GM19397 (cell line): ENCODE measurements around the gene PIK3R6.
"Not testable (repeated sequence)": the region's sequence is repeated elsewhere in the genome, so short reads cannot be mapped to it uniquely, and the experiment has no call there.

Experiments
- ATAC-seq: cut with Tn5 transposase; IDR thresholded peaks from one replicate; pipeline ENCODE4 v1.9.1; 2021; ENCODE audit warnings: mild to moderate bottlenecking, moderate library complexity; ENCODE audit not compliant: unreplicated experiment

The PIK3R6 gene

DNA sequence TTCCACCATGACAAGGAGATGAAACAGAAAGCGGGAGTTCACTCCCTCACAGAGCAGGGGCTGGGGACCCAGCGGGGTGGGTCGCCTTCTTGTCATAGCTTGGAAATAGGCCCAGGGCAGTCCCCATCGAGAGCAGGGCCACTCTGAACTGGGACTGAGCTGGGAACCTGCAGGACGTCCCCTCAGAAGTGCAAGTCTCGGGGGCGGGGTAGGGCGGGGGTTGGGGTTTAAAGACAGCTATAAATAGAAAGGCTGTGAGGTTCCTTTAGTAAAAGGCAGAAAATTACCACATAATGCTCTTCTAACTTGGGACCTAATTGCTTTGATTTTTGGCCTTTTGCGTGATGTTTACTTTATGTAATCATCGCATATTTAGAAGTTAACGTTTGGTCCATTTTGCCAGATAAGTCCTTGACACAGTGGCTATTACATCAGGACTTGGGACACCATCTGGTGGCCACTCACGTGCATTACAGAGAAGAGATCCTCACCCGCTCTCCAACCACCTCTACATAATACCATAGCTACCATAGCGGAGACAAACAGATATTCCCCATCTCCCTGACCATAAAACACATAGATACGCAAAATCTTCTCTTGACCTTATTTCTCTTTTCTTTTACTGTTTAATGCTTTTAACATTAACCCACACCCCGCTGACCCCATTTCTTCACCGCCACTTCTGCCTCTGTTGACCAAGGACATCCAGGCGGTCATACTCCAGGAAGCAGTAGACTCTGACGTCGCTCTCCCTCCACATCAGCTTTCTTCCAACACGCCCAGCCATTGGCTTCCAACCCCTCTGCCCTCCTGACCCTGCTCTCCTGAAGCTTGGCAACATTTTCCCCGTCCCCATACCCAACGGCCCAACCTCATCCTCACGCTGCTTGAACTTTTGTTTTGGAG lies 27.5 kb upstream of the PIK3R6 start:
- no peak for ATAC-seq

DNA sequence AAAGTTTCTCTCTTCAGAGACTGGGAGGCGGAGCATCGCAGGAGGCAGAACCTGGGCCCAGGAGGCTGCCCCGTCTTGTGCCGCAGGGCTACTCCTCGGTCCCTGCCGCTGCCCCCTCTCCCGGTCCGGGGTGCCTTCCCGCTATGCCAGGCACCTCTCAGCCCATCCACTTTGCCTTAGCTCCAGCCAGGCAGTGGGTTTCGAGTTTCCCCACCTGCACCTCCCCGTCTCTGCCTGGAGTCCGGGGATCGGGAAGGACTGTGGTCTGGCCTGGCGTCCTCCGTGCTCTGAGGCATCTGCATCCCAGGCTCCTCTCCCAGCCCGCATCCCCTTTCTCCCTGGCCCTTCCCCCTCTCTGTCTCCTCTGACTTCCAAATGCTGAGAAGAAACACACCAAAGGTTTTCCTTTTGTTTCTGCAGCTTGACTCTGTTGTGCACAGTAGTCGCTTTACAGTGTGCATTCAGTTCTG lies 26.8 kb upstream of the PIK3R6 start:
- no peak for ATAC-seq

DNA sequence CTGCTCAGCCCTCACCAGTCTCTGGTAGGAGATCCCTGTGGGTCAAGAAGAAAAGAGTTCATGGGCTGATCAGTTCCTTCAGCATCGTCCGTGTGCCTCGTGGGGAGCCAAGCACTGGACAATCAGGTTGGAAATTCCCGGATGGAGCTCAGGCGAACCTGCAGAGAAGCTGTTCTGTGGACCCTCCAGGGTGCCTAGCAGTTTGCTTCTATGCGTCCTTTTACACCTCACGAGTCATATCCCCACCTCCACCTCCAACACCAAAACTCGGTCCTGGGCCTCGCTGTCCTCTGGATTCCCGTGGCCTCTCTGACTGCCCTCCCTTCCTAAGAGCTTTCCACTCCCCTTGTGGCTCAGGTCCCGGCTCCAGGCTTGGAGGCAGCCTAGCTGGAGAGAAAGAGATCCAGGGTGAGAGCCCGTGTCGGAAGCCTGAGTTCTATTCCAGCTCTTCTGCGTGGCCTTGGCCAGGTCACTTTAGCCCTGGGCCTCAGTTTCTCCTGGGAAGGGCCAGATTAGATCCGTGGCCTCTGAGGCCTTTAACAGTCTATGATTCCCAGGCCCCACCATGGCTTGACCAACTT lies 26.2 kb upstream of the PIK3R6 start:
- ATAC-seq, result no peak

GRCh38 chr17:8893059-8893458 lies 25.6 kb upstream of the PIK3R6 start:
- no peak for ATAC-seq

DNA sequence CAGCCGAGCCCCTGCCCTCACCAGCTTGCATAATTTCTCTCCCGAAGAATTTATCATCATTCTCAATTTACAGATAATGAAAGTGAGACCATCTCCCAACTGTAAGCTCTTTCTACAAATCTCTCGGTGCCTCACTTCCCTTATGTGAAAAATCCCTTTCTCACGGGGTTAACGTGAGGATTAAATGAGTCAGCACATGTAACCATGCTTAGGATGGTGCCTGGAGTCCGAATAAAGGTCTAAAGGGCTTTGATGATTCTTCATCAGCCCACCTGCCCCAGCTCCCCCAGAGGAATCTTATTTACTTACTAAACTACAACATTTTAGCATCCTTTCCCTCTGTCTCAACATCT lies 24.8 kb upstream of the PIK3R6 start:
- no peak for ATAC-seq

GRCh38 chr17:8890671-8891070 lies 23.2 kb upstream of the PIK3R6 start:
- ATAC-seq, result no peak

DNA sequence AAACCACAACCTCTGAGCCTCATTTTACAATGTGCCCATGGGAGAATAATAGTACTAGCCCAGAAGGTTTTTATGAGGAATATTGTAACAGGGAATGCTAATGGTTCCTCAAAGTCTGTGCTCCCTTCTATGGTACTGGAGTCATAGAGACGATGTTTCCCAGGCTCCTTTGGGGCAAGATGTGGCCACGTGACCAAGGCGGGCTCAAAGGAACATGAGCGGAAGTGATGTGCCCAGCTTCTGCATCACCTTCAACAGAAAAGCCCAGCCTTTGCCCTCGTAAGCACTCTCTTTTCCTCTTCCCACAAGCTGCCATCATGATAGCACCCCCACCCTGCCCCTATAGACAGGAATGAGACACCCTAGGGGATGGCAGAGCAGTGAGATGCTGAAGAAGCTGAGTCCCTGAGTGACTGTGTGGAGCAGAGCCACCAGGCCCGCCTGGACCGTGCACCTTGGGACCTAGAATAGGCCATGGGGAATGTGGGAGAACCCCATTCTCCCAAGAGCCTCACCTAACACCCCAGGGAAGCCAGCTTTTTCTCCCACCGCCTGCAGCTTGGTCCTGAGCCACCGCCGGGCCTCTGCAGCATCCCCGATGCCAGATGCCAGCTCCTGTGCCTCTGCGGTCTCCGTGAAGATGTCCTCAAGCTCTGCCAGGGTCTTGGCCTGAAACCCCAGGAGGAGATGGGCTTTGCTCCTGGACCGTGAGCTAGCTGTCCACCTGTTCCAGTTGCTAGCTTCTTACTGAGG lies 22.2 kb upstream of the PIK3R6 start:
- no peak for ATAC-seq

- no peak for ATAC-seq
Observed at GRCh38 chr17:8888704-8889302, 21.3 kb upstream of the PIK3R6 start.

DNA sequence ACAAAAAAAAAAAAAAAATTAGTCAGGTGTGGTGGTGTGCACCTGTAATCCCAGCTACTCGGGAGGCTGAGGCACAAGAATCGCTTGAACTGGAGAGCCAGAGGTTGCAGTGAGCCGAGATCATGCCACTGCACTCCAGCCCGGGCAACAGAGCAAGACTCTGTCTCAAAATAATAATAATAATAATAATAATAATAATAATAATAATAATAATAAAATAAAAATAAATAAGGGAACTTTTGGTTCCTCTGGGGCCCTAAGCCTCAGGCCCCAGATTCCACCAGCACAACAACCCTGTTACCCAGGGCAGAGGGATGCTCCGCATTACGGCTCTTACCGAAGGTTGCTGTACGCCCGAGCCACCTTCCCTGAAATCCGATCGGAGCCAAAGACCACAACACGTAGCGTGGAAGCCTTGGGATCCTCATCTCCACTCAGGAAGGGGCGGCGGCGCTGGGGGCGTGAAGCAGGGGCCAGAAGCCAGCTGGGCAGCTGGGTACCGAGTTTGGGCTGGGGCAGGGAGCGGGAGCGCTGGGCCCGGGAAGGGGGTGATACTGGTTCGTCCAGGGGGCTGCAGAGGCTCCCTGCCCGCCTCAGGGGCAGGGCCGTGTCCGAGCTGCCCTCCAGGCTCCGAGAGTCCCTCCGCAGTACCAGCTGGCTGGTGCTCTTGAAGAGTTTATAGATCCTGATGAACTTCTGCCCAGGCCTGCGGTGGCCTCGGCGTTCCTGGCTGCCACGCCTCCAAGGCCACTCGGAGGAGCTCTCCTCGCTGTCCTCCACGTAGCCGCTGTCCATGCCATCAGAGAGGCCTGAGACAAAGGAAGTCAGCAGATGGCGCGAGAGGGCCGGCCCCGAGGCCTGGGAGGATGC lies 20.6 kb upstream of the PIK3R6 start:
- no peak for ATAC-seq

- no peak for ATAC-seq
Observed at GRCh38 chr17:8887301-8887700, 19.8 kb upstream of the PIK3R6 start.

DNA sequence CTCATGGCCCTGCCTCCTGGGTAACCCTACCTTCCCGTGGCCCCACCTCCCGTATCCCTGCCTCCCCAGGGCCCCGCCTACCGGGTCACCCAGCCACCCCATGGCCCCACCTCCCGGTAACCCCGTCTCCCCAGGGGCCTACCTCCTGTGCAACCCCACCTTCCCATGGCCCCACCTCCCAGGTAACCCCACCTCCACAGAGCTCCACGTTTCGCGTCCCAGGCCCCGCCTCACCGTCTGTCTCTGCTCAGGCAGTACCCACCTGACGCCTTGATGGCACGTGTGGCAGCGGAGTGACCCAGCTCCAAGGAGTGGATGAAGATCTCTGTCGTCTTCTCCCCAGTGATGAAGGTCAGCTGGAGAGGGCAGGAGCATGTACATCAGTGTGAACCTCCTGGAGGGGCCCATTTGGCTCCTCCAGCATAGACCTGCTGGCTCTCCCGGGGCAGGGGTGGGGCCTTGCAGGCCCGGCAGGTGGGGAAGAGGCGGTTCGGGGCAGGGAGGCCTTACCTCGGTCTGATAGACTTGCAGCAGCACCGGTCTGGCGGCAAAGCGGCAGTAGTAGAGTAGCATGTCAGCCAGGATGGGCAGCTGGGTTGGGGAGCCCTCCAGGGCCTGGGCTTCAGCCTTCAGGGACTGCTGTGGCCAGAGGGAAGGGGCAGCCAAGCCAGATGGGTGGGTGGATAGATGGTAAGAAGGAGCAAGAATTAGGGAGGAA lies 18.7 kb upstream of the PIK3R6 start:
- ATAC-seq, result no peak

DNA sequence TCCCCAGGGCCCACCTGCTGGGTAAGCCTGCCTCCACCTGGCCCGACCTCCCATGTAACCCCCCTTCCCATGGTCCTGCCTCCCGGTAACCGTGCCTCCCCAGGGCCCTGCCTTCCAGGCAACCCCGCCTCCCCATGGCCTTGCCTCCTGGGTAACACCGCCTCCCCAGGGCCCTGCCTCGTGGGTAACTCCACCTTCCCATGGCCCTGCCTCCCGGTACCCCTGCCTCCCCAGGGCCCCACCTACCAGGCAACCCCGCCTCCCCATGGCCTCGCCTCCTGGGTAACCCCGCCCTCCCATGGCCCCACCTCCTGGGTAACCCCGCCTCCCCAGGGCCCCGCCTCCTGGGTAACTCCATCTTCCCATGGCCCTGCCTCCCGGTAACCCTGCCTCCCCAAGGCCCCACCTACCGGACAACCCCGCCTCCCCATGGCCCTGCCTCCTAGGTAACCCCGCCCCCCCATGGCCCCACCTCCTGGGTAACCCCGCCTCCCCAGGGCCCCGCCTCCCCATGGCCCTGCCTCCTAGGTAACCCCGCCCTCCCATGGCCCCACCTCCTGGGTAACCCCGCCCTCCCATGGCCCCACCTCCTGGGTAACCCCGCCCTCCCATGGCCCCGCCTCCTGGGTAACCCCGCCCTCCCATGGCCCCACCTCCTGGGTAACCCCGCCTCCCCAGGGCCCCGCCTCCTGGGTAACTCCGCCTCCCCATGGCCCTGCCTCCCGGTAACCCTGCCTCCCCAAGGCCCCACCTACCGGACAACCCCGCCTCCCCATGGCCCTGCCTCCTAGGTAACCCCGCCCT lies 17.9 kb upstream of the PIK3R6 start:
- not testable (repeated sequence) for ATAC-seq

- no peak for ATAC-seq
Observed at GRCh38 chr17:8884336-8884990, 17.0 kb upstream of the PIK3R6 start.

DNA sequence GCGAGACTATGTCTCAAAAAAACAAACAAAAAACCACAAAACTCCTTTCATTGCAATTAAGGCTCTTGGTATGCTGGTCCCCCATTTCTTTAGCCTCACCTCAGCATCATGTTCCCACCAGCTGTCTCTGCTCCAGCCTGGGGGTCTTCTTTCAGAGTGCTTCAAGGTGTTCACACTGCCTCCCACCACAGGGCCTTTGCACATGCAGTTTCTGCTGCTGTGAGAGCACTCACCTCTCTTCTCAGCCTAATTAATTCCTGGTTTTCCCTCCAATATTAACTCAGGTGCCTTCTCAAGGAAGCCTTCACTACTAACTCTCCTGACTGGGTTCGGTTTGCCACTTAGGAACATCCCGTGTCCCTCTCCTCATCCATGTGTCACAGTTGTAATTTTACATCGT lies 15.9 kb upstream of the PIK3R6 start:
- no peak for ATAC-seq

DNA sequence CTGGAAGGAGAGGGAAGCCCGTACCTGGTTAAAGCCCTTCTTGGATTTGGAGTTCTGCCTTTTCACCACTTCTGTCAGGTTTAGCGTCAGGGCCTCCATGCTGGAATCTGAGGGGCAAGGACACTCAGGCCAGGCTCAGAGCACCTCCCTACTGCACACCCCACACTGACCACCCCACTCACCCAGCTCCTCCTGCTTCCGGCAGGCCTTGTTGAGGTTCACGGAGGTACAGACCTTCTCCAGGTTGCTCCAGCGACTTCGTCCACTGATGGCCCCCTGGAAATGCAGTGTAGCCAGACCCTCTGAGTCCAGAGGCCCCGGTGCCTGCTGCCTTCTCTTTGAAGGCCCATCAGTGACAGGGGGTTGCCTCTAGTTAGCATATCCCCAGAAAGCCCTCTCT lies 14.1 kb upstream of the PIK3R6 start:
- no peak for ATAC-seq

GRCh38 chr17:8880466-8880865 lies 13.0 kb upstream of the PIK3R6 start:
- no peak for ATAC-seq

DNA sequence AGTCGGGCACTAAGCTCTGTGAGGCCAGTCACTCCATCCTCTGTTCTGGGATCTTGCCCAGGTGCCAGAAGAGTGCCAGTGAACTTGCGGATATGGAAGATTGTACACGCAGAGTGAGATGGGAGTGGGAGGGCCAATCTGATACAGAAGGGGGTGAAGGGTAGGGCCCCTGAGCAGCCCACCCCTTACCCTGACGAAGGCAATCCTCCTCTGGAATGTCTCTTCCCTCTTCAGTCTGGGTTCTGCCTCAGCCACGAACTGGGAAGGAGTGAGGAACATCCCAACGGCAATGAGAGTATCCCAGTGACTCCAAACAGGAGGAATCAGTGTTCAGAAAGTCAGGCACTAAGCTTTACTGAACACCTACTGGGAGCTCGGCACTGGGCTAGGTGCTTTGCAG lies 11.9 kb upstream of the PIK3R6 start:
- ATAC-seq, result no peak

DNA sequence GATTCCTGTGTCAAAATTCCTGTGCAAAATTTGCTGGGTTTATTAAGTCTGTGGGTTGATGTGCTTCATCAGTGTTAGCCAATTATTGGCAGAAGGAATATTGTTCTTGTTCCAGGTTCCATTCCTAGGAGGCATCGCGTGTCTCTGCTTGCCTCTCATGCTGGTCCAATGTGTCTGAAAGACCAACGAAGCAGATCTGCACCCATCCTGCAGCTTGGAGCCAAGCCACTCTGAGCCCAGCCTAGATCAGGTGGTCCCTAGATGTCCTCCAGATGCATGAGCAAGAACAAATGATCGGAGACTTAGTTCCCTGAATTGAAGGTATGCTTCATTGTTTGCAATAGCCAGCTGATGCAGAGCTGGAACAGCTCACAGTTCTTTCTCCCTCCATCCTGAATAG lies 10.5 kb upstream of the PIK3R6 start:
- ATAC-seq, result no peak
